ENCODE data around the gene POLR3H. TPM values are rescaled to one million over a fixed set of nuclear protein-coding genes. Genes with fewer than 3 reads are reported as not detected.

The POLR3H gene
- total and polyA plus RNA-seq, 10 of the 15 experiments (the other 5 are each of a cell fraction or from before 2014, with no cell fraction given): 3.5 to 62.7 (median 24.6) TPM

GRCh38 chr22:41576877-41577276, 32.6 kb upstream of the POLR3H start:
- H3K9me3 ChIP-seq (replicated peaks; ENCODE audit: control insufficient read depth, insufficient read depth, low read length): no peaks in the 10 kb centered on the region
- 74% methylated on average over 9 of the region's 9 CpGs for WGBS (ENCODE audit: insufficient coverage, insufficient replicate concordance, low lambda C conversion rate, missing lambda C conversion rate)
- intact Hi-C loops (cut with micrococcal nuclease; ENCODE audit: unreplicated experiment) (loop anchor here (2.0 kb wide), 1 partner anchor 44 kb away; the partner anchor contains the start of genes DESI1 and XRCC6), in situ Hi-C loops (cut with MboI) (no loop called here)
- ATAC-seq (peak; percentile 92), FAIRE-seq (peak; percentile 23), DNase-seq (ENCODE audit: low read depth, low spot score) (no peak)
- no peak overlapping the region for H3K27ac ChIP-seq (ENCODE audit: control insufficient read depth, insufficient read depth)
- RAD21 ChIA-PET (ENCODE audit: unreplicated experiment): interaction anchor here (0.6 to 1.3 kb wide), 2 partner anchors 90 to 112 kb away, joined by 3 read pairs; no protein-coding TSS in a partner anchor
- H3K79me2 ChIP-seq (ENCODE audit: control insufficient read depth, insufficient read depth, low read length): no peaks in the 10 kb centered on the region
- CTCF ChIA-PET: interaction anchor here (1.0 to 2.7 kb wide), 7 partner anchors 10 to 173 kb away, joined by 3 to 15 read pairs (median 4); partner anchors contain the start of genes PMM1 and POLR3H
- no peaks in the 10 kb centered on the region for H3K4me1 ChIP-seq (ENCODE audit: control insufficient read depth, insufficient read depth, low read length)
- H3K9ac ChIP-seq (ENCODE audit: control insufficient read depth, insufficient read depth, low read length): no peak overlapping the region
- POLR2A ChIA-PET: interaction anchor here (1.4 kb wide), 1 partner anchor 13 kb away, joined by 8 read pairs; the partner anchor contains the start of gene PMM1
- SMC1A ChIA-PET (ENCODE audit: uncharacterized antibody, unreplicated experiment): no interaction called here
- H2AFZ ChIP-seq (ENCODE audit: control insufficient read depth, low read depth, low read length): no peak overlapping the region
- H3K4me2 ChIP-seq (ENCODE audit: control insufficient read depth, insufficient read depth): no peak overlapping the region
- H3K36me3 ChIP-seq (ENCODE audit: control insufficient read depth in 2 of 2, insufficient read depth in 2 of 2, low read length in 1 of 2): peaks cover 0 to 4% of the 10 kb centered on the region in 2 experiments; a peak in 2 of 4 replicates
- no TSS peak for BruUV-seq (replicated peaks)
- no peaks in the 10 kb centered on the region for H3K27me3 ChIP-seq (replicated peaks in 1 of 2; ENCODE audit: control insufficient read depth in 2 of 2, insufficient read depth in 2 of 2, low read length in 1 of 2)
- no peak overlapping the region for H3K4me3 ChIP-seq
- no peaks in the 10 kb centered on the region for H4K20me1 ChIP-seq (ENCODE audit: control insufficient read depth, insufficient read depth)
- TF ChIP-seq CTCF (IDR thresholded peaks at IDR 0.05 in 2 of 3, conservative IDR thresholded peaks at IDR 0.05 in 1 of 3; ENCODE audit: control insufficient read depth in 2 of 3, extremely low read depth in 1 of 3, insufficient read depth in 1 of 3, low read depth in 3 of 3, low read length in 3 of 3) (peak; percentile 62 to 84 (median 76)), ZNF274 (IDR thresholded peaks at IDR 0.05; ENCODE audit: insufficient read depth, insufficient read length) (no peak), RAD21 (IDR thresholded peaks at IDR 0.05; ENCODE audit: insufficient read depth, low read depth, low read length) (peak; percentile 66), ATF3 (IDR thresholded peaks at IDR 0.05; ENCODE audit: borderline replicate concordance, extremely low read depth, low read depth, low read length) (no peak), SMC3 (IDR thresholded peaks at IDR 0.05; ENCODE audit: borderline replicate concordance, low read length) (peak; percentile 66)
- TF ChIP-seq, protein P1, sequence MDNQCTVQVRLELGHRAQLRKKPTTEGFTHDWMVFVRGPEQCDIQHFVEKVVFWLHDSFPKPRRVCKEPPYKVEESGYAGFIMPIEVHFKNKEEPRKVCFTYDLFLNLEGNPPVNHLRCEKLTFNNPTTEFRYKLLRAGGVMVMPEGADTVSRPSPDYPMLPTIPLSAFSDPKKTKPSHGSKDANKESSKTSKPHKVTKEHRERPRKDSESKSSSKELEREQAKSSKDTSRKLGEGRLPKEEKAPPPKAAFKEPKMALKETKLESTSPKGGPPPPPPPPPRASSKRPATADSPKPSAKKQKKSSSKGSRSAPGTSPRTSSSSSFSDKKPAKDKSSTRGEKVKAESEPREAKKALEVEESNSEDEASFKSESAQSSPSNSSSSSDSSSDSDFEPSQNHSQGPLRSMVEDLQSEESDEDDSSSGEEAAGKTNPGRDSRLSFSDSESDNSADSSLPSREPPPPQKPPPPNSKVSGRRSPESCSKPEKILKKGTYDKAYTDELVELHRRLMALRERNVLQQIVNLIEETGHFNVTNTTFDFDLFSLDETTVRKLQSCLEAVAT (IDR thresholded peaks at IDR 0.05): peak; percentile 86

Data from GM12878 (cell line).